ENCODE data around the gene GUCA2A.

GUCA2A gene

DNA sequence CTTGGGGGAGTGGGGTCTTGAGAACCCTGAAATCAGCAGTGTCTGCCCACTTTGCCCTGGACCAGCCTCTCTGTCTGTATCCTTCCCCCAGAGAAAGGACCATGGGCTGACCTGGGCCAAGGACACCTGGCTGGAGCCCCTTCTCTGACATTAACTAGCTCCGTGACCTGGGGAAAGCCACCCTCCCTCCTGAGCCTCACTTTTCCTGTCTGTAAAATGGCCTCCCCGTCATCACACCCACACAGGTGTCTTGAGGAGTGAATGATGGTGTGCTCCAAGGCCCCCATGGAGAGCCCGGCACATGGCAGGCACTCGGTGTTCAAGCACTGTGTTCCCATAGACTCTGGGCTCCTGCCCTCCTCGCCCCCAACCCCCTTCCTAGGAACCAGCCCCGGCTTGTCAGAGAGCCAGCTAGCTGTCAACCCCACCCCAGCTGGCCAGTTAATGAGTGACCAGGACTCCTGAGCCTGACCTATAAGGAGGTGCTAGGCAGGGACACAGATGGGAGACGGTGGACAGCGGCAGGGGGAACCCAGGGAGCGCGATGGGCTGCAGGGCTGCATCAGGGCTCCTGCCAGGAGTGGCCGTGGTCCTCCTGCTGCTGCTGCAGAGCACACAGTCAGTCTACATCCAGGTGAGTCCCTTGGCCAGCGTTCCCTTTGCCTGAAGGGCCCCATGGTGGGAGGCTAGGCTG lies 11.5 kb downstream of the GUCA2A start, which contains the start of gene GUCA2B:
GUCA2B (plus strand) TSS at position 504 of the 694 bp plus-strand sequence; CDS start at position 545, 41 bp downstream.
- no peak for DNase-seq

DNA sequence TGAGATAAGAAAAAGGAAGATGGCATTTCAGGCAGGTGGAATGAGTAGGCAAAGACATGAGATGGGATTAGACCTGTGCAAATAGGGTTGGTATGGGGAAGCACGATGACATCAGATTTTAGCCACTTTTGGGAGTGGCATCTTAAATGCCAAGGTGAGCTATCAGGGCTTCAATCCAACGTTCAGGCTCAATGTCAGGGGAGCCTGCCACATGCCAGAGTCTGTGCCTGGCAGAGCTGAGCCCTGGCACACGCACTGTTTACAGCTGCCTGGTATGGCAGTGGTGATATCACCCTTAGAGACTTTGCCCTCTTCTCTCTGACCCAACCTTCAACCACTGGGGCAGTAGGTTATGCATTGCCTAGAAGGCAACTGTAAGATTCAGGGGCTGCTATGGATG lies 12.4 kb downstream of the GUCA2A start:
- no peak for DNase-seq

DNA sequence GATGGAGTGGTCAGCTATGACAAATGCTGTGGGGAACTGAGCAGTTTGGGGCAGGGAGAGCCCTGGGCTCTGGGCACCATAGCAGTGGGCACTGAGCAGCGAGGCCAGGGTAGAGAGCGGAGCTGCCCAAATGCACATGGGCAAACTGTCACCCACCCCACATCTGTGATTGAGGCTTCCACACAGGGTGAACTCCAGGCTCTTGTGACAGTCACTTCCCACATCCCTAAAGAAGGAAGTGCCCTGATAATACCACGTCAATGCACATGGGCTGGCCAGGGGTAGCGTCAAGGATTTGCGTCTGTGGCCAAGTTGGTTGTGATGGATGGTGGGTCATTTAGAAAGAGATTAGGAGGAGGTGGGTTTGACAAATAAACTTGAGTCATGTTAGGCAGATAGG lies 13.9 kb downstream of the GUCA2A start:
- DNase-seq = no peak

DNA sequence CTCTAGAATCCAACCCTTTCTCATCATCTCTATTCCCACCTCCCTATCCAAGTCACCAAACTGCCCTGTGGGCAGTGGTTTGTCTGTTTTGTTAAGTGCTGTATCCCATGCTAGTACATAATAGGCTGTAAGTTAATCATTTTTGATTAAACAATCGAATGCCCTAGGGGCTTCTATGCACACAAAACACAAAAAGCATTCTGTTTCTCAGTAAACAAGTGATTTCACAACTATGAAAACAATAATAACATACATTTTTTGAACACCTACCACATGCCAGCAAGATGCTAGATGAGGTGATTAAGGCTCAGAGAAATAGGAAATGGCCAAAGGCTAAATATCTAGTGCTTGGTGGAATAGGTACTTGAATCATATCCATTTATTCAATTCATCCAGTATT lies 16.4 kb downstream of the GUCA2A start:
- DNase-seq = no peak

DNA sequence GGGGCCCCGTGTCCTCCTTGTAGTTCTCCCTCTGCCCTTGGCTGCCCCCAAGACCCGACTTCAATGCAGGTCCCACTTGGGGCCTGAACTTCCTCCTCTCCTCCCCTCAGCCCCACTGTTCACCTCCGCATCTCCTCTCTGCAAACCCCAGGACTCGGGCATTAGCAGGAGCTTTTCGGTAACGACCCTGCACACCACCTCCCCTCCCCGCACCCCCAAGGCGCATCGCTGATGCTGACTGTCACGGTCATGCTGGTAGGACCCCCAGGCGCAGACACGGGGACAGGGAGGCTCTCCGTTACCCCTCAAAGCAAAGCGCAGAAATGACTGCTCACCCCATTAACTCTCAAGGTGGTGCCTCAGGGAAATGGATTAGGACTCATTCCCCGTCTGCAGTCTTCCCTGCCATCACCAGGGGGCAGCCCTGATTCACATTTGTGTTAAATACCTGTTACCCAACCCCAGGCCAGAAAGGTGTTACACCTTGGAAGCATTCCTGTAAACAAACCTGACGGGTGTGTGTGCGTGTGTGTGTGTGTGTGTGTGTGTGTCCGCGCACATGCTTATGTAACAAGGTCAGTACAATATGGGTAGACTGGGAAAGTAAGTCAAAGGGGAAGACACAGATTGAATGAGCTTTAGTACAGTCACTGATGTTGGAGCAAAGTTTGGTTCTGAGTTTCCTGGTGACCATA lies 17.8 kb downstream of the GUCA2A start:
- peak; percentile 52 for DNase-seq

DNA sequence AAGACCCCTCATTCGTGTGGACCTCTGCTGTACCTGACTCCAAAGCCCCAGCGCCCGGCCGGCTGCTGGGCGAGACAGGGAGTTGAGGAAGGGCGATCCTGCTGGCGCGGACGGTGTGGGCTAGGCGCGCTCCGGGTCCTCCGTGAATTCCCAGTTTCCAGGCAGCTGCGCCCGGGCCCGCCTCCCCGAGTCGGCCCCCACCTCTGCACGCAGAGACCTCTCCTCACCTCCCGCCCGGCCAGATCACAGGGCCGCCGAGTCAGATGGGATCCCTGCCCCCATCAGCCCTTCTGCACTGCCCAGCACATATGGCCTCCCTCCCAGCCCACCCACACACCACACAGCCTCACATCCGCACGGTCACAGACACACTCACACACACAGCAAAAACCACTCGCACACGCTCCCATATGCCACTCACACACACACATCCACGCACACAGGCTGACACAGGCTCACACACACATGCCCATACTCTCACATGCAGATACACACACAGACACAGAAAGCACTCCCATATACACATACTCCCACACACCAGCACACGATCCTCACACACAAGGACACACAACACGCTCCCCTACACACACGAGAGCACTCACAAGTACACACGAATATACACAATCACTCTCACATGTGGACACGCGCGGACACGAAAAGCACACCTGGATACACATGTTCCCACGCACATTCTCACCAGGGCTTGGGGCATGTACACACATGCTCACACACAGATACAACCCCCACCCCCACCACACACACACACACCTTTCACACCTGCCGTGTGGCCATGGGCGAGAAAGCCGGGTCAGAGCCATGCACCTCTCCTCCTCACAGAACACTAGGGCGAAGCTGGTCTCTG lies 18.6 kb downstream of the GUCA2A start:
- no peak for DNase-seq

DNA sequence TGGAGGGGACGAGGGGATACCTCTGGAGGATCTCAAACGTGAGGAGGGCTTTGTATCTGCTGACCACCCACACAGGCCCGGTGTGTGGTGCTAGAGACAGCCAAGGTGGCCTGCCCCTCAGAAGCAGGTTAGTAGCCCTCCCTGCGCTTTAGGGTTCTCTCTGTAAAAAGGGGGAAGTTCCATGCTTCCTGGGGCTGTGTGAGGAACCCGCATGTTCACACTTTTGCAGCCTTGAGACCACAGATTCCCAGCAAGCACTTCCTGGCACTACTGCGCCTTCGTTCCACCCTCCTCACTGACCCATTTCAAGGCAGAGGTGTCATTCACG lies 19.2 kb downstream of the GUCA2A start:
- DNase-seq = no peak

DNA sequence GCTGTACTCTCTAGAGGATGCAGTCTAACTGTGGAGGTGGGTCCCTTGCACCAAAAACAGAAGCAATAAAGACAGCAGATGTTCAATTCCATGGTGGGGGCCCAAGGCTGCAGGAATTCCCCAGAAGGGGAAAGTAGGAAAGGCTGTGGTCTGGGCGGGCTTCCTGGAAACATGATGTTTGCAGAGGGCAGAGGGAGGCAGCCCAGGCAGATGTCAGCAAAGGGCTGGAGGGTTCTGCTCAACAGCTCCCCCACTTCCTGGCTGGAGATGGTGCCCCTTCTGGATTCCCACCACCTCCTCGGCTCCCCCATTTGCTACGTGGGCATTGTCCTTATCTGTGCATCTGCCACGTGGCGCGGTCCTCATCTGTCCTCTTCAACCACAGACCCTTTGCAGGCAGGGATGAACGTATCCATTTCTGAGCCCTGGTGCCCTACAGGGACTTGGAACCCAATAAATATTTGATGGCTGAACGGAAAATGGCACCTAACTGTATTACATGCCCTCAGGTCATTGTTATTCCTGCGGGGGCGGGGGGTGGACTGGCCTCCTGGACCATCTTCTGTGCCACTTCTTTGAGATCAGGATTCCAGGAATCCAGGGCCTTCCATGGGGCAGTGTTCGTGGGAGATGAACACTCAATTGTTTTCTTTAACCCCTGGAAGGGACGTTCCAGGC lies 19.7 kb downstream of the GUCA2A start:
- no peak for DNase-seq

DNA sequence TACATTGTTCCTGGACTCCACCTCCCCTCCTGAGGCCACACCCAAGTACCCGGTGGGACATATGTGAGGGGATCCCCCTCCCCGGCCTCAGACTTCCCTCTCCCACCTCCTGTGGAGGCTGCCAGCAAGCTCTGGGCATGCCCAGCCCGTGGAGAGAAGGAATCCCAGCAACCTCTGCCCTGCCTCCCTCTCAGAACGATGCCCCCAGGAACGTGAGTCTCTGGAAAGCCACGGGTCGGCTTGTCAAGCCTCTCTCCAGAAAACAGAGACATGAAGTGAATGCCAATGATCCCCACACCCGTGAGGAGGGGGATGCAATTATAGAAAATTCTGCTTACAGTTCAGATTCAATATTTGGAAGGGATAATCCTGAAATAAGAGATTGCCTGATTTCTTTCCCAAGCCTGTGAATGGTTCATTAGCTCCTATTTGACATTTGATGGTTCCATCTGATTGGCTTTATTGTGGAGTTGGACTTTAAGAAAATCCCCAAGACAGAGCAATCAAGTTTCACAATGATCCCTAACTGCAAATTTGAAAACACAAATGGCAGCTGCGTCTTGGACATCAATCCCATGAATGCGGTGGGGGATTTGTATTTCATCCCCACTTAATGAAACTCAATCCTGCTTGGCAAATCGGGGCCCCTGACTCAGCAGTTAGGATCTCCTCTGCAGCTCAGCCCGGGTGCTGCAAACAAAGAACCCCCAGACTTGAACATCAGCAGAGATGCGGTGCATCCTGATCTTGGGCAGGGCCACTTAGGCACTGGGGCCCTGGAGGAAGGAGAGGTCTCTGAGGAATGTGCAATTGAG lies 20.4 kb downstream of the GUCA2A start:
- peak; percentile 32 for DNase-seq

DNA sequence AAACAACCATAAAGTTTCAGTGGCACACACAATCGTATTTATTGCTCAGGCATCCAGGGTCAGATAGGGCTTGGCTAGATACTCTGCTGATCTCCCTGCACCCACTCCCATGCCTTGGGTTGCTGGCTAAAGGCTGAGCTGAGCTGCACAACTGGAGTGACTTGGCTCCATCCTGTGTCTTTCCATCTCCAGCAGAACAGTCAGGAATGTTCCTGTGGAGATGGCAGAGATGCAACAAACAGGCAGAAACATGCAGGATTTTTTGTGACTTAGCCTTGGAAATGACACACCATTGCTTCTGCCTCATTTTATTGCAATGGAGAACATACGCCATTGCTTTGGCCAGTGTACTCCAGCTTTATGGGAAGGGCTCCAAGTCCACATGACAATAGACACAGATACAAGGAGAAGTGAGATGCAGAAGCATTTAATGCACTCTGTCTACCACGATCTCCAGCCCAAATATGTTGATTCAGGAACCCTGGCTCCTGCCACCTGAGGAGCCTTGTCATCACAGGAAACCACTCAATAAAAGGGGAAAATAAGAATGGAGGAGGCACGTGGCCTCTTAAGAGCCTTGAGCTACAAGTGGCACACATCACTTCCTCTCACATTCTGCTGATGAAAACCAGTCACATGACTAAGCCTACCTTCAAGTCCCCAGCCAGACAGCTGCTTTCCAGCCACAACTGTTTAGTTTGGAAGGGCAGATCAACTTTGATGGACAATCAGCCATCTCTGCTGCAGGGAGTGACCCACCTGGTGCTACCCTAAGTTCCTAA lies 21.5 kb downstream of the GUCA2A start:
- DNase-seq = no peak

DNA sequence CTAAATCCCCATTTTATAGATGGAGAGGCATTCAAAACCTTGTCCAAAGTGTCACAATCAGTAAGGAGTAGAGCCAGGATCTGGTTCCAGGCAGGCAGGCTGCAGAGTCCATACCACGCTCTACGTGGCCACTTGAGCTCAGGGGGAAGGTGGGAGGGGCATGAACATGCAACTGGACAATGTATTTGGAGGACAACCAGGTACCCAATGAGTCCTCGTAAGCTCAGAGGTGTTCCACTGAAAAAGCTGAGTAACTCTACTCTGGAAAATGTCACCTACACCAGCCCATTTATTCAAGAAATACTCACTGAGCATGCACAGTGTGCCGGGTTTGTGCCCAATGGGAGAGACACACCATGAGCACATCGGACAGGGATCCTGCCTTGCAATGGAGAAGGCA lies 22.6 kb downstream of the GUCA2A start:
- DNase-seq = no peak

DNA sequence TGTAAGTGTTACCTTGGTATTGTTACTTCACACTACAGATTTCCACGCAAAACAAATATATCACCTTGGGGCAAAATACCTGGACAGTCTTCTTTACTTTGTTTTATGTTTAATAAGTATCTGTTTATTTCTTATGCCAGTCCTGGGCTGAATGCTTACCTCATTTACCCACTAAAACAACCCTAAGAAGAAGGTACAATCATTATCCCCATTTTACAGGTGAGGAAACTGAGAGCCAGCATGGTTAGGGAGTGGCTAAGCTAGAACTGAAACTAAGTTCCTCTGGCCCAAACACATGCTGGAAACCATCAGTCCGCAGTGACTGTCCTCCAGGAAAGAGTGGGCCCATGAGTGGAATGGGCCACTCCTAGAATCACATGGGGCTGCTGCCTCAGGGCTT lies 24.4 kb downstream of the GUCA2A start:
- no peak for DNase-seq

DNA sequence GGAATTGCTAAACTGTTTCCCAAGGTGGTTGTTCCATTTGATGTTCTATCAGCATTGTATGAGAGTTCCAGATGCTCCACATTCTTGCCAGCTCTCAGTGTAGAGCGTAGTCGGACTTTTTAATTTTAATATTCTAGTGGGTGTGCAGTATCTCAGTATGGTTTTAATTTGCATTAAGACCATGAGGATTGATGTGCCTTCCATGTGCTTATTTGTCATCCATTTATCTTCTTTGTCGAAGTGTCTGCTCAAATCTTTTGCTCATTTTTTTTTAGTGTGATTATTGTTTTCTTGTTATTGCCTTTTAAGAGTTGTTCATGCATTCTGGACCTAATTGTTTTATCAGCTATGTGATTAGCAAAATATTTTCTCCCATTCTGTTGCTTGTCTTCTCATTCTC lies 25.1 kb downstream of the GUCA2A start:
- no peak for DNase-seq

DNA sequence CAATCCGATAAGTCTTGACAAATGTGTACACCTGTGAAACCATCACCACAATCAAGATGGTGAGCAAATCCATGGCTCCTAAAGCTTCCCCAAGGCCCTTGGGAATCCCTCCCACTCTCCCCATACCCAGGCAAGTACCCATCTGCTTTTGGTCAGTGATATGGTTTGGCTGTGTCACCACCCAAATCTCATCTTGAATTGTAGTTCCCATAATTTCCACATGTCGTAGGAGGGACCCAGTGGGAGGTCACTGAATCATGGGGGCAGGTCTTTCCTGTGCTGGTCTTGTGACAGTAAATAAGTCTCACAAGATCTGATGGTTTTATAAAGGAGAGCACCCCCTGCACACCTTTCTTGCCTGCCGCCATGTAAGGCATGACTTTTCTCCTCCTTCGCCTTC lies 26.0 kb downstream of the GUCA2A start:
- DNase-seq = no peak

DNA sequence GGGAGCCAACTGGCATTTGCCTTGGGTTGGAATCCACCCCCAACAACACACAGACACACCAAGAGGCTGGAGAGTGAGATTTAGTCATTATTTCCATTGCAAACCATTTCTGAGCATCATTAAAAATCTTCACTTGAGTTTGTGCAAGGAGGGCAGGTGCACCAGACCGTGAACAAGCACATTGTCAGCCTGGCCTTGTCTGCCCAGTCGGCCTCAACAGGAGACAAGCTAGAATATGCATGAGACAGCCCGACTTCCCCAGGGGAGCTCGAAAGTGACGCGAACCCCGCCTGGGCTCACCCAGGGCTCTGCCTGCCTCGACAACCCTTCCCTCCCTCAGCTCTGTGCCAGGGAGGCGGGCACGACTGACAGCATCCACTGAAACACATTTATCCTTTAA lies 26.8 kb downstream of the GUCA2A start:
- no peak for DNase-seq

DNA sequence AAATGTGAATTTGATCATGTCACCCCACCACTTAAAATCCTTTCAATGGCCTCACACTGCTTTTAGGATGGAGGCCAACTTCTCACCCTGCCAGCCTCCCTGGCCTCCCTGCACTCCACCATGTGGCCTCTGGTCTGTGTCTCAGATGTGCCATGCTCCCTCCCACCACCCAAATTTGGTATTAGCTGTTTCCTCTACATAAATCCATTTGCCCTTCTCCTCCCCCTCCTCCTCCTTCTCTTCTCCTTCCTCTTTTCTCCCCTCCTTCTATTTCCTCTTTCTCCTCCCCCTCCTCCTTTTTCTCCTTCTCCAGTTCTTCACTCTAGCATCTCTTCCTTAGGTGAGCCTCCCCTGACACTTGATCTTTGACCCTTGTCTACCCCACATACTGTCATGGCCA lies 28.1 kb downstream of the GUCA2A start:
- DNase-seq = no peak

DNA sequence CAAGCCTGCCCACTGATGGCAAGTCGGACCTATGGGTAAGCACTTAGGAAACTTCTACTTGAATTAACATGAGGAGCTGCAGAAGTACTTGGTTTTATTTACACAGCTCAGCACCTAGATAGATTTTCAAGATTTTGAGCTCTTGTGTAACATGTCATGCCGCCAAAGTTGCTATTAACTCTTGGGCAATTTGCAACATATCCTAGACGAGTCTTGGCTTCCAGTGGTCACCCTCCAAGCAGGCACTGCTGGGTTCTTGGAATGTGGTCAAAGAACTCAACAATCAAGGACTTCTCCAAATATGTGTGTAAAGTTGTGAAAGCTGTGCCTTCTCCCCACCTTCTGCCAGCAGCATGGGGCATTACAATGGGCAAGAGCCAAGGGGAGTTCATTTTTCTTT lies 29.1 kb downstream of the GUCA2A start:
- DNase-seq = no peak

DNA sequence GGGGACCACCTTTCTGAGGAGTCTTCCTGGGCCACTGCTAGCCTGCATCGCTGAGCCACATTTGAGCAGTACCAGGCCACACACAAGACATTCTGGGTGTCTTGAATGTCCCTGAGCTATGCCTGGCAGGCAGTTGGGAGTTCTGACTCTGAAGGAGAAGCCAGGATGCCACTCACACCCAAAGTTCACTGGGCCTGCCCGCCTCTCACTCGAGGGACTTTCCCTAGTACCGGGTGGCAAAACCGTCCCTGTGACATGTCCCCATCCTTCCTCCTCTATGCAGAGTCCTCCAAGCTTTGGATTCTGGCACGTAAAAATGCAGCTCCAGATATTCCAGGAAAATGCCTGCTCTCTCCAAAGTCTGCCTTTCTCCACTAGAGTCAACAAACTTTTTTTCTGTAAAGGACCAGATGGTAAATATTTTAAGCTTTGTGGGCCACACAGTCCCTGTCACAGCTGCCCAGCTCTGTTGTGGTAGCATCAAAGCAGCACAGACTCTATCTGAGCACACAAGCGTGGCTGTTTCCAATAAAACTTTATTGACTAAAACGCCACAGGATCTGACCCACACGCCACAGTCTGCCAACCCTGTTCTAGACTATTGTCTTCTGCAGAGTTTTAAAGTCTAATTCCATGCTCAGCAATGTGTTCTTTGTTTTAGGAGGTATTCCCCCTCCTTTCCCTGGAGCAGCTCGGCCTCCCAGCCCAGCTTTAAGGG lies 30.6 kb downstream of the GUCA2A start:
- DNase-seq = no peak

DNA sequence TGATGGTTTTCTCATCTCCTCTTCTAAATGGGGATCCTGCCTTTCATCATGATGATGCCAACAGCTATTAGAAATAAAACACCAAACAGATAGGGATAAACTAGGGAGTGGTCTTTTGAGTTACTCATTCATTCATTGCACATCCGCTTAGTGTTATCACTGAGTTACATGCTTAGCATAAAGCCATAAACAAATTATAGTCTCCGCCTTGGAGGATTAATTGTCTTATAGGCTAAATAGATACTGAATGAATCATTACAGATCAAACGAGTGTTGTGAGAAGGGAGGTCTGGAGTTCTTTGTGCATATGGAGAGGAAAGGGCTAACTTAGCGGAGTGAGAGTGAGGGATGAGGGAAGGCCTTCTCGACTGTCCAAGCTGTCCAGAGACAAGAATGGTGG lies 31.2 kb downstream of the GUCA2A start:
- no peak for DNase-seq

DNA sequence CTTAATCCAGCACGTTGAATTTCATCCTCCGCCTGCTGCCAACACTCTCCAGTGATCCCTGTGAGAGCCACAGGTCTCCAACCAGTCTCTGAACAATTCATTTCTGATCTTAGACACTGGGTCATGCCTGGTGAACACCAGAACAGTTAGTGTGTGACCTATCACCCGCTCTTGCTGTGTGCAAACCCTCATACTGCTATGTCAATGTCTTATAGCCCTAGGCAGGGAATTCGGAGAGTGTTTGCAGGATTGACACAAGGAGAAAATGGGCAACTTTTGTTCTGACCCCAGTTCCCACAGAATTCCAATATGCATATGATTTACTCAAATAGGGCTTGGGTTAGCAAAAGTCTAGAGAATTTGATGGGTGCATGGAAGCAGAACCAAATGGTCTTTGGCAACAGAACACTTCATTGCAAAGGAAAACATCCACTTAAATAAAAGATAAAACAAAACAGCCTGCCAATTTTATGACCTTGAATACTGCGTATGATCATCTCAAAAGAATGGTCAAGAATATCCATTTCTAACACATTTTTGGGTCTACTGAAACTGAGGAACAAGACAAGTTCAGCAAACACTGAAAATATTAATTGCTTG lies 34.4 kb downstream of the GUCA2A start:
- DNase-seq = no peak

DNA sequence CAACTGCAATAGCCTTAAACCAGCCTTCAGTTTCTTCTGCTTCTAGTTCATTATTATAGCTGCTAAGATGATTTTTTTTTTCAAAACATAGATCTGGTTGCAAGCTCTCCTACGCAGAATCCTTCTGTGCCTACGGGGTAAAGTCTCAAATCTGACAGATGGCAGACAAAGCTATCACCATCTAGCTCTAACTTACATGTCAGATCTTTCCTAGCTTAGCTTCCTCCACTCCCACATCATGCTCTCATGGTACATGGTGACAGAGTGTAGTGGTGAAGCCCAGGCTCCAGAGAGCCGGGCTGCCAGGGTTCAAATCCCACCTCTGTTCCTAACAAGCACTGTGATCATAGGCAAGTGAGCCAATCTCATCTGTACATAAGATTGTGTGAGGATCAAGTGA lies 35.6 kb downstream of the GUCA2A start:
- DNase-seq = peak; percentile 58
